Renal cortical epithelial cell (primary cell): Measurements from ENCODE around the gene TANGO2. TPM values are rescaled to one million over a fixed set of nuclear protein-coding genes. Genes with fewer than 3 reads are reported as not detected.
"Not testable (repeated sequence)": the region's sequence is repeated elsewhere in the genome, so short reads cannot be mapped to it uniquely, and the experiment has no call there.

Experiments used
- DNase-seq: peaks from one replicate; pipeline ENCODE4 v3.0.0-alpha.2; 2011; ENCODE audit warnings: low read depth
- total RNA-seq: library from RNA; depleted of rRNA; stranded (reverse); fragments of >200 nt; gene quantifications from 2 replicates; pipeline ENCODE4 v1.2.3, GENCODE V29; 2014

TANGO2 gene
- total RNA-seq, 1 donor from 2014 or later = 34.9 TPM

GRCh38 chr22:20062766-20063083, 41.8 kb downstream of the TANGO2 start:
- DNase-seq = peak; percentile 82

GRCh38 chr22:20063271-20064139, 42.6 kb downstream of the TANGO2 start:
- no peak for DNase-seq

GRCh38 chr22:20064140-20064480, 43.2 kb downstream of the TANGO2 start:
- DNase-seq = no peak

- no peak for DNase-seq
These were observed 43.8 kb downstream of the TANGO2 start for GRCh38 chr22:20064545-20065262.

- no peak for DNase-seq
These were observed 45.1 kb downstream of the TANGO2 start for GRCh38 chr22:20065896-20066616.

GRCh38 chr22:20066617-20067383, 45.9 kb downstream of the TANGO2 start:
- no peak for DNase-seq

GRCh38 chr22:20067384-20067682, 46.4 kb downstream of the TANGO2 start:
- DNase-seq = not testable (repeated sequence)

GRCh38 chr22:20068640-20069039, 47.7 kb downstream of the TANGO2 start:
- DNase-seq = no peak

GRCh38 chr22:20069331-20070042, 48.6 kb downstream of the TANGO2 start:
- DNase-seq = no peak

- no peak for DNase-seq
These were observed 50.6 kb downstream of the TANGO2 start for GRCh38 chr22:20071524-20071972.

- no peak for DNase-seq
These were observed 55.8 kb downstream of the TANGO2 start for GRCh38 chr22:20076627-20077172.

GRCh38 chr22:20079745-20080444, 59.0 kb downstream of the TANGO2 start, which contains the start of gene DGCR8:
DGCR8 (plus strand) TSS chr22:20080241; CDS start chr22:20085964, 5,723 bp downstream.
- peak; percentile 76 for DNase-seq

- DNase-seq = no peak
These were observed 59.5 kb downstream of the TANGO2 start for GRCh38 chr22:20080445-20080775.

GRCh38 chr22:20080776-20081654, 60.1 kb downstream of the TANGO2 start:
- peak; percentile 30 for DNase-seq

GRCh38 chr22:20083157-20083890, 62.4 kb downstream of the TANGO2 start:
- no peak for DNase-seq

- DNase-seq = no peak
These were observed 63.1 kb downstream of the TANGO2 start for GRCh38 chr22:20083891-20084546.

GRCh38 chr22:20084547-20085413, 63.9 kb downstream of the TANGO2 start:
- DNase-seq = no peak
